ENCODE data around the gene CRY2.
"Not testable (repeated sequence)": the region's sequence is repeated elsewhere in the genome, so short reads cannot be mapped to it uniquely, and the experiment has no call there.

DNA sequence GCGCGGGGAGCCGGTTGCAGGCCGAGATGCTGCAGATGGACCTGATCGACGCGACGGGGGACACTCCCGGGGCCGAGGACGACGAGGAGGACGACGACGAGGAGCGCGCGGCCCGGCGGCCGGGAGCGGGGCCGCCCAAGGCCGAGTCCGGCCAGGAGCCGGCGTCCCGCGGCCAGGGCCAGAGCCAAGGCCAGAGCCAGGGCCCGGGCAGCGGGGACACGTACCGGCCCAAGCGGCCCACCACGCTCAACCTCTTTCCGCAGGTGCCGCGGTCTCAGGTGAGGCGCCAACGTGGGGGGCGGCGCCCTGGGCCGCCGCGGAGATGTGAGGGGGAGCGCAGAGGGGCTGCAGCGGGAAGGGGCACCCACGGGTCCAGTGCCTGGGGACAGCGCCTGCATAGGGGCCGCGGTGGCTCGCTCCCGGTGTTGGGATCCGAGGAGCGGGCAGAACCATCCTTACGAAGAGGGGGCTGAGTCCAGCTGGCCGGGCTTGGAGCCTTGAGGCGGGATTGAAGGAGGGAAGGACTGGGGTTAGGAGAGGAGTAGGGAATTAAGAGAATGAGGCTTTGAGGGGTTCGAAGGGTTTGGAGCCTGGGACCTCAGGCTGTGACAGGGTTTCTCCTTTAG is 53.0 kb downstream of the CRY2 start:
- TF ChIP-seq, protein P1, sequence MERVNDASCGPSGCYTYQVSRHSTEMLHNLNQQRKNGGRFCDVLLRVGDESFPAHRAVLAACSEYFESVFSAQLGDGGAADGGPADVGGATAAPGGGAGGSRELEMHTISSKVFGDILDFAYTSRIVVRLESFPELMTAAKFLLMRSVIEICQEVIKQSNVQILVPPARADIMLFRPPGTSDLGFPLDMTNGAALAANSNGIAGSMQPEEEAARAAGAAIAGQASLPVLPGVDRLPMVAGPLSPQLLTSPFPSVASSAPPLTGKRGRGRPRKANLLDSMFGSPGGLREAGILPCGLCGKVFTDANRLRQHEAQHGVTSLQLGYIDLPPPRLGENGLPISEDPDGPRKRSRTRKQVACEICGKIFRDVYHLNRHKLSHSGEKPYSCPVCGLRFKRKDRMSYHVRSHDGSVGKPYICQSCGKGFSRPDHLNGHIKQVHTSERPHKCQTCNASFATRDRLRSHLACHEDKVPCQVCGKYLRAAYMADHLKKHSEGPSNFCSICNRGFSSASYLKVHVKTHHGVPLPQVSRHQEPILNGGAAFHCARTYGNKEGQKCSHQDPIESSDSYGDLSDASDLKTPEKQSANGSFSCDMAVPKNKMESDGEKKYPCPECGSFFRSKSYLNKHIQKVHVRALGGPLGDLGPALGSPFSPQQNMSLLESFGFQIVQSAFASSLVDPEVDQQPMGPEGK (CRISPR knock-in tag; IDR thresholded peaks at IDR 0.05; ENCODE audit: borderline replicate concordance), result not testable (repeated sequence)
- TF ChIP-seq, protein P2, sequence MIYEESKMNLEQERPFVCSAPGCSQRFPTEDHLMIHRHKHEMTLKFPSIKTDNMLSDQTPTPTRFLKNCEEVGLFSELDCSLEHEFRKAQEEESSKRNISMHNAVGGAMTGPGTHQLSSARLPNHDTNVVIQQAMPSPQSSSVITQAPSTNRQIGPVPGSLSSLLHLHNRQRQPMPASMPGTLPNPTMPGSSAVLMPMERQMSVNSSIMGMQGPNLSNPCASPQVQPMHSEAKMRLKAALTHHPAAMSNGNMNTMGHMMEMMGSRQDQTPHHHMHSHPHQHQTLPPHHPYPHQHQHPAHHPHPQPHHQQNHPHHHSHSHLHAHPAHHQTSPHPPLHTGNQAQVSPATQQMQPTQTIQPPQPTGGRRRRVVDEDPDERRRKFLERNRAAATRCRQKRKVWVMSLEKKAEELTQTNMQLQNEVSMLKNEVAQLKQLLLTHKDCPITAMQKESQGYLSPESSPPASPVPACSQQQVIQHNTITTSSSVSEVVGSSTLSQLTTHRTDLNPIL (CRISPR knock-in tag; IDR thresholded peaks at IDR 0.05; ENCODE audit: low read depth), result not testable (repeated sequence)
- TF ChIP-seq ISL1 (CRISPR knock-in tag; IDR thresholded peaks at IDR 0.05); ARNTL (CRISPR knock-in tag; IDR thresholded peaks at IDR 0.05; ENCODE audit: borderline replicate concordance, low read depth); PPARA (CRISPR knock-in tag; IDR thresholded peaks at IDR 0.05; ENCODE audit: borderline replicate concordance); ESRRG (CRISPR knock-in tag; IDR thresholded peaks at IDR 0.05); SNAI2 (CRISPR knock-in tag; IDR thresholded peaks at IDR 0.05): not testable (repeated sequence)

Data from SK-N-SH treated with all-trans-retinoic acid at 6 μM for 48 hours (cell line).